HG02798 (cell line): Measurements from ENCODE around the gene FZD4.
"Not testable (repeated sequence)": the region's sequence is repeated elsewhere in the genome, so short reads cannot be mapped to it uniquely, and the experiment has no call there.

Source experiments
- ATAC-seq: cut with Tn5 transposase; IDR thresholded peaks from one replicate; pipeline ENCODE4 v1.9.1; 2021; ENCODE audit warnings: mild to moderate bottlenecking; ENCODE audit not compliant: unreplicated experiment, poor library complexity

The FZD4 gene

GRCh38 chr11:86978247-86978646 is 23.1 kb upstream of the FZD4 start:
- no peak for ATAC-seq

DNA sequence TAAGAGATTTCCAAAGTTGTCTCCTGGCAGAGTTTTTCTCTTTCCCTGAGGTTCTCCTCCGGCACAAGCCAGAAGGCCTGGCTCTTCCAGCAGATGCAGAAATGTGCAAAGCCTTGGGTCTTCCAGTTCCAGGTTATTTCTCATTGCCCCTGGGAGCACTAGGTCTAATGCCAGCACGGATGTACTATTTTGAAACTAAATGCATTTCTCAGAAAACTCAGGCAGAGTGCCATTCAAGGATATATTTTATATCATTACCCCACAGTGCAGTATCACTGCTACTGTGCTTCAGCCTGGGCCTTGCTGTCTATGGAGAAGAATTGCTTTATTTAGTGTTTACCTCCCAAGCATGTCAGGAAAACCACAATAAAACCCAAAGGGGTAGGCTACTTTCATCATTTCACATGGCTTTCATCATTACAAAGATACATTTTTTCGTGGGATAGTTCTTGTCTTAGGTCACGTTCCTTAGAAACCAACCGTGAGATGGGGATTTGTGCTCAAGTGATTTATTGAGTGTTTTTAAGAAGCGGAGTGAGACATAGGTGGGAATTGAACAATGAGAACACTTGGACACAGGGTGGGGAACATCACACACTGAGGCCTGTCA is 22.4 kb upstream of the FZD4 start:
- no peak for ATAC-seq

DNA sequence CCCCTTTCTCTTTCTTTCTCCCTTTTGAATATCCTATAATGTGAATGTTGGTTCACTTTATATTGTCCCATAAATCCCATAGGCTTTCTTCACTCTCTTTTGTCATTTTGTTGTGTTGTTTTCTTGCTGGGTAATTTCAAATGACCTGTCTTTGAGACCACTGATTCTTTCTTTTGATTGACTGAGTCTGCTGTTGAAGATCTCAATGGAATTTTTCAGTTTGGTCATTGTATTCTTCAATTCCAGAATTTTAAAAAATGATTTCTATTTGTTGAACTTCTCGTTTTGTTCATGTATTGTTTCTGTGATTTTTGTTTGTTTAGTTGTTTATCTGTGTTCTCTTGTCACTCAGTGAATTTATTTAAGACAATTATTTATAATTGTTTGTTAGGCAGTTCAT is 17.5 kb upstream of the FZD4 start:
- ATAC-seq = no peak

DNA sequence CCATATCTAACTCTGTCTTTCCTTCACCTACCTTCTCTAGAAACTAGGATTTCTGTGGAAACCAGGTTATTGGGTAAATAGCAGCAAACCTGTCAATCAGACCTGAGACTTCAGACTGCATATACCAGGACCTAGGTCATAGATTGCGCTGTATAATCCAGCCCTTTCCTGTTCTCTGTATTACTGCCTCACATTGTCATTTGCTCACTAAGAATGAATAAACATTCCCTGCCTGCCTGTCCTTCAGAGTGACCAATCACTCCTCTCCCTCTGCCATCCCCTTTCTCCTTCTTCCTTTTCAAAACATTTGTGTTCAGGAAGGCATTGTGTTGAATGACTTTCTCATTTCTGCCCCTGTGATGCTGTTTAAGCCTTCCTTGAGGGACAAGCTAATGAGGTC is 14.1 kb upstream of the FZD4 start:
- no peak for ATAC-seq

DNA sequence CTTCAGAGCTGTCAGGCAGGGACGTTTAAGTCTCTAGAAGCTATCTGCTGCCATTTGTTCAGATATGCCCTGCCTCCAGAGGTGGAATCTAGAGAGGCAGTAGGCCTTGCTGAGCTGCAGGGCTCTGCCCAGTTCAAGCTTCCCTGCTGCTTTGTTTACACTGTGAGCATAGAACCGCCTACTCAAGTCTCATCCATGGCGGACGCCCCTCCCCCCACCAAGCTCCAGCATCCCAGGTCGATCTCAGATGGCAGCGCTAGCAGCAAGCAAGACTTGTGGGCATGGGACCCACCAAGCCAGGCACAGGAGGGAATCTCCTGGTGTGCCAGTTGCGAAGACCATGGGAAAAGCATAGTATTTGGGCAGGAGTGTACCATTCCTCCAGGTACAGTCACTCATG is 12.4 kb upstream of the FZD4 start:
- ATAC-seq = not testable (repeated sequence)

GRCh38 chr11:86957976-86958646 is 2.9 kb upstream of the FZD4 start:
- ATAC-seq = no peak

GRCh38 chr11:86956905-86957195 is 1.7 kb upstream of the FZD4 start:
- no peak for ATAC-seq

DNA sequence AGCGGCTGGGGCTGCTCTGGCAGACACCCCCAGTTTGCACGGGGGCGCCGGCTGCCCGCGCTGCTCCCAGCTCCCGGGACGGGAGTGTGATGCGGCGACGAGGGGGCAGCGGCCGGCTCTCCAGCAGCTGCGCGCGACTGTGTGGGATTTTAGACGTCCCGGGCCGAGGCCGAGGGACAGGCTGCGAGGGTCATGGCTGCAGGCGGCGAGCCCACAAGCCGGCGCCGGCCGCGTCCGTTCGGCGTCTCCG is 159 bp downstream of the FZD4 start:
- ATAC-seq = peak; percentile 21

DNA sequence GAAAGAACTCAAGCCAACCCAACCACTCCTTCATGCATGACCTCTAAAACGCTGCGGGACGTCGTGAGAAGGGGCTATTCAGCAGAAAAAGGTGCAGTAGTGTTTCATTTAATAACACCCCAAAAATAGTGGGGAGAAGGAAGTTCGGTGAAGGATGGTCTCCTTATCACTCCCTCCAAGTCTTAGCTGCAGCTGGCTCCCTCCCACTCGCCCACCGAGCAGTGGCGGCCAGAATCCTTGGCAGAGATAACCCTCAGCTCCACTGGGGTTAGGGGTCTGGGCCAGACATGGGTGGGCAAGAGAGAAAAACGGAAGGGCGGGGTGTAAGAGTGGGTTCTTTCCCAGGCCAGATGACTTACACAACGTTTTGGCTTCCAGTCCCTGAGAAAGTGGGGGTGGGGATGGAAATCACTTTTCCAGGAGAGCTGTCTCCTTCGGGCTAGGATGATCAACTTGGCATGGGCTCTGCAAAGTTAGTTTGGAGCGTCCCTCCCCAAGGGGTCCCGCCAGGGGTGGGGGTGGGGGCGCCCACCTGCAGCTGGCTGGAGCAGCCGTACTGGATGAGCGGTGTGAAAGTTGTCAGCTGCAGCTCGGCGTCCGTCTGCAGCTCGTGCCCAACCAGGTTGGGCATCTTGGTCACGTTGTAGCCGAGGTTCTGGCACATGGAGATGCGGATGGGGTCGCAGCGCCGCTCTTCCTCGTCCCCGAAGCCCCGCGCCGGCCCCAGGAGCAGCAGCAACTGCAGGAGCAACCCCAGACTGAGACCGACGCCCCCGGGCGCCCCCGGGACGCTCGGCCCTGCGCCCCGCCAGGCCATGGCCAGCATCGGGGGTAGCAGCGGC is 705 bp downstream of the FZD4 start:
- no peak for ATAC-seq

DNA sequence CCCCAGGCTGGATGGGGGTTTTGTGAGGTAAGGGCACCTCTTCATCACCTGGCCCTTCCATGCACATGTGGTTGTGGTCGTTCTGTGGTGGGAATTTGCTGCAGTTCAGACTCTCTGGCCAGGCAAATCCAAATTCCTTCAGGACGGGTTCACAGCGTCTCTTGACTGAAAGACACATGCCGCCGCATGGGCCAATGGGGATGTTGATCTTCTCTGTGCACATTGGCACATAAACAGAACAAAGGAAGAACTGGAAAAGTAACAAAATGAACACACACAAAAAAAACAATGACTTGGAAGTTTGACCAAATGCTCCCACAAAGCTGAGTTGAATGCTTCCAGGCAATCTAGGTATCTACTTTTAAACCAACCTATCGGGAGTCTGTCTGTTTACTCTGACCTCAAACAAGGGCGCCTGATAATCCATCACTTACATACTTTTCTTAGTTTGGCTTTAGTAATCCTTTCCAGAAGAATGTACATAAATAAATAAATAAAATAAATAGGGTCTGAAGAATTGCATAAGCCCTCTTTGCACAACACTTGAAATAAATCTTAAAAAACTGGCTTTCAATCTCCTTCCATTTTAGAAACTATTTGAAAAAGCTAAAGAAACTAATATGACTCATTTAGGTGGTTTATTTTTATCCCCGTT is 2.8 kb downstream of the FZD4 start:
- ATAC-seq = no peak

GRCh38 chr11:86951706-86952105 is 3.5 kb downstream of the FZD4 start:
- ATAC-seq = no peak

DNA sequence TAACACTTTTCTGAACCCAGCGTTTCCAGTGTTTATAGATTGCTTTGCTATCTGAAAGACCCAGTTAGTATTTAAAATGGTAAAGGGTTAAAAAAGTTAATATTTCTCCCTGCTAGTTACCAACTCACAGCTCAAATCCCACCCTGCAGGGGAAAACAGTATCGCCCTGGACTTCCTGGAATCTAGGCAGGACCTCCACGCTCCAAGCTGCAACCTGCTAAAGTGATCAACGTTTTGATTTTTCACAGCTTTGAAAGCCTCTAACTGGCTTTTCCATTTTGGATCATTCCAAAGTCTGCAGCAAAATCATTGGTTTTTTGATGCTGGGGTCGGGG is 4.6 kb downstream of the FZD4 start:
- no peak for ATAC-seq

- no peak for ATAC-seq
Measured at GRCh38 chr11:86949995-86950660, 5.1 kb downstream of the FZD4 start.

DNA sequence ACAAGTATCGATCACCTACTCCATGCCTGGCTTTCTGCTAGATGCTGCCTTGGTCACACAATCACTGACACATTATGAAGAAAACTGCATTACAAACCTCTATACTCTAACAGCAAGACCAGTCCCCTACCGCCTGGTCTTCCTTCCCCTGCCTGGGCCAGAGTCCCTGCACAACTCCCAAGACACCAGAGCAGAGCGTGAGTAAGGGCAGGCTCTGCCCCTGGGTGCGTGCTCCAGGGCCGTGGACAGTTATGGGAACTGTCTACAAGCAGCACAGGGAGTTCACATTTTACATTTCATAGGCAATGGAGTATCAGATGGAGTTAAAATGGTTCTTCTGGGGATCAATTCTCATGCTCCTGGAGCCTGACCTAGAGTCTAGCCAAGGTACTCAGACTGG is 6.5 kb downstream of the FZD4 start:
- no peak for ATAC-seq

- no peak for ATAC-seq
Measured at GRCh38 chr11:86947541-86947940, 7.7 kb downstream of the FZD4 start.

- ATAC-seq = not testable (repeated sequence)
Measured at GRCh38 chr11:86943505-86943904, 11.7 kb downstream of the FZD4 start.

GRCh38 chr11:86941871-86942599 is 13.2 kb downstream of the FZD4 start:
- ATAC-seq = no peak

DNA sequence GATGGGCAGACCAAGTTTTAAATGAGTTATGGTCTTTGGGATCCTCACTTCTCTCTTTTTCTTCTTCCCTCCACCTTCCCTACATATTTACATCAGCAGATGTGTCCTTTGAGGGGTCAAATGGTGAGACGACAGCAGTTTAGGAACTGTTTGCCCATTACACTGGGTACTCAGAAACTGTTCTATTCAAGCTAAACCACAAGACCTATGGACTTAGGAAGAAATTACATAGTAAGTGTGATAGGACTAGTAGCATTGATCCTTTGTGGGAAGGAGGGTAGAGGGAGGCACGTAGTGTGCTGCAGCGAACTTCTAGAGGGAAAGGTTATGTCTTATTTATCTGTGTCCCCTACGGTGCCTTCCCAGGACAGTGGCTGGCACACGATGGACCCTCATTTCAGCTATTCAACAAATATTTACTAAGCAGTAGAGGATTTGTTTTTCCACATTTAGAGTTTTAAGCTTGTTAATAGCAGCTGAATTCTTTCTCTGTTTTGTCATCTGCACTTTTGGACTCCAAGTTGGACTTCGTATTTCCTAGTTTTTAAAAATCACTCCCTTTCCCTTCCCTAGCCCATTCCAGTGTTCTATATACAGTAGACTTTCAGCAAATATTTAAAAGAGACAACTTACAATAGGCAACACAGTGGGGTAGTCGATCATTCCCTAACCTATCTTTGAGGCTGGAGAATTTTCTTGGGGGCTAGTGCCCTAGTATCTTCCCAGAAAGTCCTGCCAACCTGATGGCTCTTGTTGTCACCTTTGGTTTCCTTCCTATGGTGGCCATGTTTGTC is 13.9 kb downstream of the FZD4 start:
- ATAC-seq = no peak

DNA sequence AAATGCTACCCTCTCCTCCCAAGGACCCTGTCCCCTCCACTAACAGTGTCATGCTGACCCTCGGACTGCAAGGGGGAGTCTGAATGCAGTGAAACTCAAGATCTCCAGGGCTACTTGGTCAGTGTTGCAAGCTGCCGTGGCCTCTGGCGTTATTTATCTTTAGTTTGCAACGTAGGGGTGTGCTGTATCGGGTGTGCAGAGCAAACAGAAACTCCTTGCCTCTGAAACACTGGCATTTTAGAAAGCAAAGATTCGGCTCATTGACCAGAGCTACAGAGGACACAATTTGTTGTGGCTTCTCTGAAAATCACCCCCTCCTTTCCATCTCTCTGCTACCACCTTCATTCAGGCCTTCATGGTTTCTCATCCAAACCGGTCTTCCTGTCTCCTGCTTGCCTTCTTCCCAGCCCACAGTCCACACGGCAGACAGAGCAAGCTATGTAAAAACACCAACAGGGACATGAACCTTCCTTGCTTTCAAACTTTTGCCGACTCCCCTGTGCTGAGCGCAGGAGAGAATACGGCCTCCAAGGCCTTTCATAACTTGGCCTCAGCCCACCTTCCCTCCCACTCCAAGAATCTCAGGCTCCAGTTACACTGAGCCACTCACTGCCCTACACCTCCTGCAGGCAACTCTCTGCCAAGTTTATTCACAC is 14.9 kb downstream of the FZD4 start:
- no peak for ATAC-seq
